Liver (tissue), 3 donors: Measurements from ENCODE around the gene PRSS33.

Experiments
- CTCF ChIP-seq: fragments of 150-350 bp; IDR thresholded peaks from 2 replicates; pipeline ENCODE4 v1.5.1; 2017; ENCODE audit warnings: improper control_type of control experiment, low read depth, low read length; ENCODE audit not compliant: missing input control
- RAD21 ChIP-seq, 2 donors: IDR thresholded peaks; 2 replicates each; pipeline ENCODE4 v1.6.1; 2016; ENCODE audit warnings: antibody characterized with exemption in 2 of 2, mild to moderate bottlenecking in 2 of 2
- REST ChIP-seq: IDR thresholded peaks from 2 replicates; pipeline ENCODE4 v1.6.1; 2016; ENCODE audit warnings: antibody characterized with exemption, mild to moderate bottlenecking
- TAF1 ChIP-seq: conservative IDR thresholded peaks from 2 replicates; pipeline ENCODE4 v1.6.1; 2016; ENCODE audit warnings: antibody characterized with exemption, mild to moderate bottlenecking
- donor health status: healthy.
- donor health status: healthy.

- TF ChIP-seq CTCF (no peak), TAF1 (no peak), REST (no peak), RAD21 (IDR thresholded peaks at IDR 0.05) (no peak)
Measured at GRCh38 chr16:2775131-2775716, 12.1 kb downstream of the PRSS33 start.
